Loucy (cell line): ENCODE data around the gene CTNND2.

Experiments used
- CTCF ChIP-seq: fragments of 200-600 bp; sonication (generic); conservative IDR thresholded peaks from 2 replicates; pipeline ENCODE4 v1.5.1; 2014; ENCODE audit warnings: mild to moderate bottlenecking, antibody characterized with exemption, low read length
- EZH2phosphoT487 ChIP-seq: fragments of 200-600 bp; IDR thresholded peaks from 2 replicates; pipeline ENCODE4 v1.6.1; 2018; ENCODE audit warnings: antibody characterized with exemption, mild to moderate bottlenecking, moderate library complexity, borderline replicate concordance

- no peak for TF ChIP-seq CTCF
- no peak for TF ChIP-seq EZH2phosphoT487
These were observed 507 bp downstream of the CTNND2 start for GRCh38 chr5:11903614-11904264.
